Measurements from ENCODE around the gene VSTM5. TPM values are rescaled to one million over a fixed set of nuclear protein-coding genes. Genes with fewer than 3 reads are reported as not detected.

VSTM5 gene
- total RNA-seq, 3 donors from 2014 or later, result 0.29 TPM; not detected in 2

GRCh38 chr11:93842461-93842860 lies 8.0 kb downstream of the VSTM5 start:
- no peaks in the 10 kb centered on the region for H3K9me3 ChIP-seq
- no peak for TF ChIP-seq POLR2A (IDR thresholded peaks at IDR 0.05)
- TF ChIP-seq CTCF (IDR thresholded peaks at IDR 0.05), result no peak
- TF ChIP-seq POLR2AphosphoS5 (IDR thresholded peaks at IDR 0.05), result no peak
- H3K36me3 ChIP-seq, result no peaks in the 10 kb centered on the region
- no peak overlapping the region for H3K4me3 ChIP-seq
- H3K4me1 ChIP-seq, result no peaks in the 10 kb centered on the region
- no peaks in the 10 kb centered on the region for H3K27me3 ChIP-seq
- intact Hi-C loops (cut with DNase I; ENCODE audit: low total_unique reads), result no loop called here
- no peak for DNase-seq (ENCODE audit: low spot score in 2 of 2)
- no peak overlapping the region for H3K27ac ChIP-seq

GRCh38 chr11:93842034-93842433 lies 8.4 kb downstream of the VSTM5 start:
- intact Hi-C loops (cut with DNase I; ENCODE audit: low total_unique reads), result no loop called here
- H3K4me1 ChIP-seq, result no peaks in the 10 kb centered on the region
- no peak overlapping the region for H3K4me3 ChIP-seq
- H3K9me3 ChIP-seq, result no peaks in the 10 kb centered on the region
- H3K36me3 ChIP-seq, result no peaks in the 10 kb centered on the region
- no peak for TF ChIP-seq POLR2A (IDR thresholded peaks at IDR 0.05)
- TF ChIP-seq CTCF (IDR thresholded peaks at IDR 0.05), result no peak
- TF ChIP-seq POLR2AphosphoS5 (IDR thresholded peaks at IDR 0.05), result no peak
- H3K27ac ChIP-seq, result no peak overlapping the region
- no peaks in the 10 kb centered on the region for H3K27me3 ChIP-seq
- no peak for DNase-seq (ENCODE audit: low spot score in 2 of 2)

- Histone ChIP-seq H3K4me3 (no peak overlapping the region), H3K4me1 (no peaks in the 10 kb centered on the region), H3K27me3 (no peaks in the 10 kb centered on the region), H3K36me3 (no peaks in the 10 kb centered on the region), H3K27ac (no peak overlapping the region), H3K9me3 (no peaks in the 10 kb centered on the region)
- intact Hi-C loops (cut with DNase I; ENCODE audit: low total_unique reads), result no loop called here
- no peak for TF ChIP-seq POLR2AphosphoS5 (IDR thresholded peaks at IDR 0.05)
- TF ChIP-seq POLR2A (IDR thresholded peaks at IDR 0.05), result no peak
- no peak for TF ChIP-seq CTCF (IDR thresholded peaks at IDR 0.05)
- no peak for DNase-seq (ENCODE audit: low spot score in 2 of 2)
Observed at GRCh38 chr11:93841446-93841845, 9.0 kb downstream of the VSTM5 start.

- DNase-seq (ENCODE audit: low spot score in 2 of 2), result no peak
- H3K27ac ChIP-seq, result no peak overlapping the region
- TF ChIP-seq POLR2AphosphoS5 (IDR thresholded peaks at IDR 0.05) (no peak), POLR2A (IDR thresholded peaks at IDR 0.05) (no peak), CTCF (IDR thresholded peaks at IDR 0.05) (no peak)
Observed at GRCh38 chr11:93840981-93841380, 9.4 kb downstream of the VSTM5 start.

GRCh38 chr11:93840180-93840579 lies 10.2 kb downstream of the VSTM5 start:
- intact Hi-C loops (cut with DNase I; ENCODE audit: low total_unique reads), result no loop called here
- no peak overlapping the region for H3K27ac ChIP-seq
- DNase-seq (ENCODE audit: low spot score in 2 of 2), result no peak
- no peaks in the 10 kb centered on the region for H3K36me3 ChIP-seq
- no peaks in the 10 kb centered on the region for H3K9me3 ChIP-seq
- H3K4me1 ChIP-seq, result no peaks in the 10 kb centered on the region
- no peaks in the 10 kb centered on the region for H3K27me3 ChIP-seq
- no peak overlapping the region for H3K4me3 ChIP-seq
- no peak for TF ChIP-seq POLR2A (IDR thresholded peaks at IDR 0.05)
- TF ChIP-seq POLR2AphosphoS5 (IDR thresholded peaks at IDR 0.05), result no peak
- TF ChIP-seq CTCF (IDR thresholded peaks at IDR 0.05), result no peak

More at GRCh38 chr11:93840981-93841380, 9.4 kb downstream of the VSTM5 start:
- Histone ChIP-seq H3K4me1 (no peaks in the 10 kb centered on the region), H3K36me3 (no peaks in the 10 kb centered on the region), H3K27me3 (no peaks in the 10 kb centered on the region), H3K4me3 (no peak overlapping the region), H3K9me3 (no peaks in the 10 kb centered on the region)
- intact Hi-C loops (cut with DNase I; ENCODE audit: low total_unique reads), result no loop called here

Data from breast epithelium (tissue), 4 donors.